Measurements from ENCODE around the gene KANSL1.
"Not testable (repeated sequence)": the region's sequence is repeated elsewhere in the genome, so short reads cannot be mapped to it uniquely, and the experiment has no call there.

The KANSL1 gene

DNA sequence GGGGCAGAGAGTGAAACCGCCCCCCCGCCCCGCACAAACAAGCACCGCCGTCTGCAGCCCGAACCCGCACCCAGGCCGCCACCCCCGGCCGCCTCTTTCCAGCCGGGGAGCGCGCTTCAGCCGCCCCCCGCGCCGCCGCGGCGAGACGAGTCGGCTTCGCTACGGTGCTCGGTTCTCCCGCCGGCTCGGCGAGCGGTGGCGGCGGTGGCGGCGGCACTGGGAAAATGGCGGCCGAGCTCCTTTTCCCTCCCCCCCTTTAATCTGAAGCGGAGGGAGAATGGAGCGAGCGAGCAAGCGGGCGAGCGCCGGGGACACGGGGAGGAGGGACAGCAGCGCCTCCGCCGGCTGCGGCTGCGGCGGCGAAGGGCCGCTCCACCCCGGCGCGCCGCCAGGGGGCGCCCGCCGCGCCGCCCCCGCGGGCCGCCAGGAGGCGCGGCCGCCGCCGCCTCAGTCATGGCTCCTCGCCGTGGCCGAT lies at the start of gene KANSL1:
Gene KANSL1, minus strand, starts transcription at position 279 of the 475 bp plus-strand sequence. CDS start 21,286 bp downstream, outside the sequence.
- peak; percentile 90 for DNase-seq

GRCh38 chr17:46231359-46231758 lies 38.1 kb upstream of the KANSL1 start:
- DNase-seq: not testable (repeated sequence)

- DNase-seq: peak; percentile 96
These were observed 32.1 kb upstream of the KANSL1 start for GRCh38 chr17:46225274-46225794.

GRCh38 chr17:46224864-46225263 lies 31.6 kb upstream of the KANSL1 start:
- not testable (repeated sequence) for DNase-seq

GRCh38 chr17:46223041-46223440 lies 29.8 kb upstream of the KANSL1 start:
- not testable (repeated sequence) for DNase-seq

DNA sequence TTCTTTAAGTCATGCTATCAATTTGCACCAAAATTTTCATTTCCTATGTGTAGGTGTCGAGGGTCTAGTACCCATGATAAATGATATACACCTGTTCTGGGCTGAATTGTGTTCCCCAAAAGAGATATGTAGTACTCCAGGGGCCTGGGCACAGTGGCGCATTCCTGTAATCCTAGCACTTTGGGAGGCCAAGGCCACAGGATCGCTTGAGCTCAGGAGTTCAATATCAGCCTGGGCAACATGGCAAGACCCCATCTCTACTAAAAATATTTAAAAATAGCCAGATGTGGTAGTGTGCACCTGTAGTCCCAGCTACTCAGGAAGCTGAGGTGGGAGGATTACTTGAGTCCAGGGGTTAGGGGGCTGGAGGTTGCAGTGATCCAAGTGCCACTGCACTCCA lies 23.5 kb upstream of the KANSL1 start:
- no peak for DNase-seq

GRCh38 chr17:46212634-46213435 lies 19.6 kb upstream of the KANSL1 start:
- DNase-seq: peak; percentile 71

- DNase-seq: no peak
These were observed 15.8 kb upstream of the KANSL1 start for GRCh38 chr17:46208997-46209396.

DNA sequence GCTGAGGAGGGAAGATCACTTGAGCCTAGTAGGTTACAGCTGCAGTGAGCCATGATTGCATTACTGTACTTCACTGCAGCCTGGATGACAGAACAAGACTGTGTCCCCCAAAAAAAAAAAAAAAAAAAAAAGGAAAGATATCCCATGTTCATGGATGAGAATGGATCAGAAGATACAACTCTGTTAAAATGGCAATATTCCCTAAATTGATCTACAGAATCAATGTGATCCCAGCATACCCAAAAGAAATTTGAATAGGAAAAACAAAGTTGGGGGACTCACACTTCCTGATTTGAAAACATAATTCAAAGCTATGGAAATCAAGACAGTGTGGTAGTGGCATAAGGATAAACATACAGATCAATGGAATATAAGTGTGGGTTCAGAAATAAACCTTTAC lies 12.7 kb upstream of the KANSL1 start:
- DNase-seq: no peak

DNA sequence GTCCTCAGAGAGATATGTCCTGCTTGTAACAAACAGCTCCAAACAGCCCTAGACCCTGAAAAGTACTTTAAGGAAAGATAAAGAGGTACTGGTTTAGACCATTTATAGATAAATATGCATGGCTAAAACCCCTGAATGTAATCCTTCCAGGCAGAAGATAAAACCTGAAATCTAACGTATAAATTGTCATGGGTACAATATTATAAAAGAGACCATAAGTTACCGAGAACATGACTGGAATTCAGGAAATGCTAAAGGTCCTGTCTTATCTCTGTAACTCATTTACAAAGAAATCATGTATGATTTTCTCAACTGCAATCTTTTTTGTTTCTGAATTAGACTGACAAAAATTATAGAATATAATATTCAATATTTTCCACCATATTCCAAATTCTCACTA lies 9.2 kb upstream of the KANSL1 start:
- no peak for DNase-seq

- no peak for DNase-seq
These were observed 8.3 kb upstream of the KANSL1 start for GRCh38 chr17:46201491-46201890.

DNA sequence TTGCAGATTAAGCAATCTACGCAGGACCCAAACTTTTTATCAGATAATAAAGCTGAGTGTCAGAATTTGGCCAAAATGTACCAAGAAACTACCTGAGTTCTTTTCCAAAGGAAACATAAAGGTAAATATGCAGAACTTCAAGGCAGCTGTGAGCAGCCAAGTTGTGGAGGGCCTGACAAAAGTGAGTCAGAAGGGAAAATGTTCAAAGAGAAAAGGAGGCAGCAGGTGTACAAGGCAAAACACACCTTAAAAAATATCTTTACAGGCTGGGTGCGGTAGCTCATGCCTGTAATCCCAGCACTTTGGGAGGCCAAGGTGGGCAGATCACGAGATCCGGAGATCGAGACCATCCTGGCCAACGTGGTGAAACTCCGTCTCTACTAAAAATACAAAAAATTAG lies 7.0 kb upstream of the KANSL1 start:
- no peak for DNase-seq

GRCh38 chr17:46199379-46199778 lies 6.2 kb upstream of the KANSL1 start:
- no peak for DNase-seq

GRCh38 chr17:46198233-46198632 lies 5.0 kb upstream of the KANSL1 start:
- DNase-seq: no peak

DNA sequence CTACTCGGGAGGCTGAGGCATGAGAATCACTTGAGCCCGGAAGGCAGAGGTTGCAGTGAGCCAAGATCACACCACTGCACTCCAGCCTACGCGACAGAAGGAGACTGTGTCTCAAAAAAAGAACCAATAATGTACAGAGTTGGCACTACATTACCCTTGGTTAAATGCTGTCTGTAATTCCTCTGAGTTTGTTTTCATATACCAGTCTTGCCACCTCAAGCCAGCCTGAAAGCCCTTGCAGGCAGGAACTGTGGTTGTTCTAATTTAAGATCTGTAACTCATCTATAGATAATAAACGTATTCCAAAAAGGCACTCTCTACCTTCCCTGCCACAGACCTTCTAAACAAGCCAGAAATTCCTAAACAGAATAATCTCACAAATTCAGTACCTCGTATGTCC lies 4.3 kb upstream of the KANSL1 start:
- no peak for DNase-seq

- no peak for DNase-seq
These were observed 2.9 kb upstream of the KANSL1 start for GRCh38 chr17:46195939-46196716.

GRCh38 chr17:46195217-46195855 lies 2.1 kb upstream of the KANSL1 start:
- no peak for DNase-seq

DNA sequence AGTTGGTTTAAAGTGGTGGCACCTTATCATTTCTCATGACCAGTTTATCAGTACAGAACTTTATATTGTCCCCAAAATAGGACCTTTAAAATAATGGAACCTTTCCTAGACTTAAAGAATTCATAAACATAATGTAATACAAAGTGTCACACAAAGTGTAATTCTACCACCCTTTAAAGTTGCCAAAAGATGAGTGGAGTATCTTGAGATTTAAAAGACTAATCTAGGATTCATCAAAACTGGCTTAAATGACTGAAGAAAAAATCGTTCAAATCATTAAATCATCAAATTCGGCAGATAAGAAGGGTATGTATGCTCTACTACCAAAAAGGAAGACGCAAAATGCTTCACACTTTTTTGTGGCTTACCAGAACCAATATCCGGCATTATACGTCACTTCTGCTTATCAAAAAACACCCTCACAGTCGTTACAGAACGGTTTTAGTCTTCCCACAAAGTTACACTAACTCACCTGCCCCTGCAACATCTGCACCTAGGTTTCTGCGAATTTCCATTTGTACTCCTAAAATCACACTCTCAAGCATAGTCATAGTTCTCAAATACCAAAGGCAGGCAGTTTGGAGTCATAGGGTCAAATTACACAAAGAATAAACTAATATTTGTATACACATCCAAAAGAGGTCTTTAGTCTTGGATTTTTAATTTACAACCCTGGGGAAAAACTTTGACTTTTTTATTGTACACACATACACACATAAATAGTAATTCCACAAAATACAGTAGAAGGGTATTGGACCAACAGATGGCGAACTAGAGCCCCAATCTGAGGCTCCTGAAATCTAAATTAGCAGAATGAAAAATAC lies 1.4 kb upstream of the KANSL1 start:
- peak; percentile 67 for DNase-seq

DNA sequence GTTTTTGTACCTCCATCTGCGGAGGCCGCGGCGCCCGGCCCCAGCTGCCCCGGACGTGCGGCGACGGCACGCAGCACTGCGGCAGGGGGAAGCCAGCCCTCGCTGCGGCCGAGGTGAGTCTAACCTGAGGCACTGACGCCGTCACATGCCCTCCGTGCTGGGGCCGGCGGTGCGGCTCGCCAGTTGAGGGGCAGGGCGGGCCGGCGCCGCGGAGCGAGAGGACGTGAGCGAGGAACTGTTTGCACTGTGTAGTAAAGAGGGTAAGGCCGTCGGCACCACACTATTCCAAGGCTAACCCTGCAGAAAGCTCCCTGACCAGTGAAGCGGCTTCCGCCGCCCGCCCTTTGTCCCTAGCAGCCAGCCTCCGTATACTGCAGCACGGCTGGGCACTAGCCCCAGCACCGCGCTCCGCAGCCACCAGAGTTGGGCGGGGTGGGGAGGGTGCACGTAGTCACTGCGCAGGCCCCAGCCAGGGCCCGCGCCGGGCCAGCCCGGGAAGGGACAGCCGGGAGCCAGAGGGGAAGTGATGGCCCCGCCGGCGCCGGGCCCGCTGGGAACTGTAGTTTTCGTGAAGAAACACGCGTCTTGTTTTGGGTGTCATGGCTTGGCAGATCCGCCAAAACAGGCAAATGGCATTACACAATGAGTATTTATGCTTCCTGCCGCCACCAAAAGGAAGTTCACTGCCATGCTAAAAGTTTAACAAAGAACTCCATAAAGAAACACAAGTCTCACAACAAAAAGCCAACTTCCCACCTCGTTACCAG lies 580 bp upstream of the KANSL1 start:
- peak; percentile 95 for DNase-seq

- peak; percentile 67 for DNase-seq
These were observed 634 bp downstream of the KANSL1 start for GRCh38 chr17:46192439-46193150.

DNA sequence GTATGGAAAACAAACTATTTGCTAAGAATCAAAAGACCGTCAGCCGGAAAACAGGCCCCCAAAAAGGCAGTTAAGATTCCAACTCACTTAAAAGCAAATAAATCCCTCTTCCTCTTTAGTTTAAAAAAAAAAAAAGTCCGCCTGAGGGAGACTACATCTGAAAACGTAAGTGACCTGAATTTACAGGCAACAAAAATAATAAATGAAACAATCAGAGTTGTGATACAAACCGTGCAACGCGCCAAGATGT lies 1.1 kb downstream of the KANSL1 start:
- no peak for DNase-seq
